GM12873 (cell line): ENCODE results near the gene SLC6A11.

ENCODE experiments used
- CTCF ChIP-seq: IDR thresholded peaks from 2 replicates; pipeline ENCODE4 v1.5.1; 2012; ENCODE audit warnings: low read depth, mild to moderate bottlenecking, moderate library complexity, low read length, control low read depth; ENCODE audit not compliant: insufficient read depth; ENCODE audit errors: missing control alignments

Gene SLC6A11

DNA sequence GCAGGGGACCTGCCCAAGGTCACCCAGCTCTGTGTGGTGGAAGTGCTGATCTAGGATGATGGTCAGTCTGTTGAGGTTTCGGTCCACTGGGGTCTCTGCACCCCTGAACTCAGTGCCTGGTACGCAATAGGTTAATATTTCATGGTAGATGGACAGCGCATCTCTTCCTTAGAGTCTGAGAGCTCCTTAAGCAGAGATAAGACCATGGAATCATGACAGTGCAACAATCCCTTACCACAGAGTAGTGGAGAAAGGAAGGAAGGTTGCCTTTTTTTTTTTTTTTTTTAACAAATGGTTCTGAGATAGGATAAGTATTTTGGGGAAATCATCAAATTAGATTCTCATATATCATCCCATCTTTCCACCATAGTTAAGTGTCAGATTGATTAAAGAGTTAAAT lies 96.8 kb downstream of the SLC6A11 start:
- no peak for TF ChIP-seq CTCF

- TF ChIP-seq CTCF = no peak
Observed at GRCh38 chr3:10915376-10915775, 99.3 kb downstream of the SLC6A11 start.

GRCh38 chr3:10917176-10917575 lies 101.1 kb downstream of the SLC6A11 start:
- TF ChIP-seq CTCF = no peak

- no peak for TF ChIP-seq CTCF
Observed at GRCh38 chr3:10918011-10918410, 102.0 kb downstream of the SLC6A11 start.

DNA sequence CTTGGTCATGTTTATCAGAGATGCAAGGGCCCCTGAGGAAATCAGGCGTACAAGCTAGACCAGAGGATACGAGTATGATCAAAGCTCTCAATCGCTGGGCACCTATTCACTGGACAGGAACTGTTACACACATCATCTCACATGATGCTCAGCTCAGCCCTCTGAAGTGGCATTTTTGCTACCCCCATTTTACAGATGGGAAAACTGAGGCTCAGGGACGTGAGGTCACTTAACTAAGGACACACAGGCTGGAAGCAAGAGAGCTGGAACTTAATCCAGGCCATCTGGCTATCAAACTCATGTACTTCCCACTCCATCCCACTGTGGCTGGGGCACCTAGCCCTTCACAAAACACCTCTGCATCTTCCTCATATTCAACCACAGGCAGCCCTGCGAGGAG lies 103.6 kb downstream of the SLC6A11 start:
- no peak for TF ChIP-seq CTCF

- TF ChIP-seq CTCF = no peak
Observed at GRCh38 chr3:10925436-10926255, 109.6 kb downstream of the SLC6A11 start.

DNA sequence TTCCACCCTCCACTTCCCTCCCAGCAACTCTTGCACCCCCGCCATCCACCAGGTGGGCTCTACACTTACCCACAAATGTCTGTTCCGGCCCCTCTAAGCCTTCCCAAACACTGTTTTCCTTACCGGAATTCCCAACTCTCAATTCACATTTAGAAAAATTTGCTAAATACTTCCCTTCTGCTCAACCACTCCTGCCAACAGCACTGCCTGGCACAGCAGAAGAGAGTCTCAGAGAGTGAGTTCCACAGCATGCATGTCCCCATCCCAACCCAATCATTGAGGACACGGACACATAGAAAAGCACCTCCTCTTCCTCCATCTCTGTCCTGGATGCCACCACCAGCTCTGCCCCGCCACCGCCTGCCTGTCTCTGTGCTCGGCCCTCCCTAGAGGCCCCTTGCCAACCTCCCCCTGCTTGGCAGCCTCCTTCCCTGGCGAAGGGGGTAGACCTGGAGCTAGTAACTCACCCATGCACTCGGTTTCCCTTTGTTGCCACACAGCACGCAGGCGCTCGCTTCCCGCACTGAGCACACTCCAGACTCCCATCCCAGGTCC lies 110.3 kb downstream of the SLC6A11 start:
- TF ChIP-seq CTCF = no peak
